HCT116 (cell line): ENCODE measurements around the gene SLC13A3. TPM values are rescaled to one million over a fixed set of nuclear protein-coding genes. Genes with fewer than 3 reads are reported as not detected.

Source experiments
- ATAC-seq: fragments of 200-7000 bp; cut with Tn5 transposase; 2 replicates; pipeline ENCODE4 v1.9.1; 2020; ENCODE audit warnings: mild to moderate bottlenecking, moderate library complexity
- BruUV-seq: library from RNA; stranded (reverse); fragments of 400-500 nt; replicated peaks from 2 replicates; lab custom pipeline; 2021; lab: Mats Ljungman, UMichigan
- CTCF ChIA-PET: fragments of 300-600 bp; sonication (Branson Sonifier 250); formaldehyde crosslinking; loops from one replicate; lab custom pipeline; 2021; ENCODE audit warnings: antibody characterized with exemption; lab: Charles Lee
- POLR2A ChIA-PET: fragments of 300-600, 350-600 bp; sonication (Branson Sonifier 250); formaldehyde crosslinking; loops from one replicate; lab custom pipeline; 2021; ENCODE audit warnings: antibody characterized with exemption; lab: Charles Lee
- RAD21 ChIA-PET, 2 experiments: fragments of 300-600 bp; sonication (Branson Sonifier 250); formaldehyde crosslinking; loops; one replicate each; lab custom pipeline; 2023; ENCODE audit warnings: low total read pairs in 2 of 2; ENCODE audit not compliant: uncharacterized antibody in 2 of 2, unreplicated experiment in 2 of 2, low non-redundant PET in 1 of 2; lab: Charles Lee
- DNase-seq: peaks from one replicate; pipeline ENCODE4 v3.0.0-alpha.2; 2010; ENCODE audit warnings: low read depth, low spot score
- H2AFZ ChIP-seq: fragments of 200-600 bp; shearing (Covaris generic), sonication (generic); 2 replicates; pipeline ENCODE4 v1.6.1; 2017; ENCODE audit warnings: low read depth, mixed run types, mixed read lengths, antibody characterized with exemption, low read length; ENCODE audit not compliant: poor library complexity, severe bottlenecking
- H3K27ac ChIP-seq: 2 replicates; pipeline ENCODE4 v1.5.1; 2012; ENCODE audit warnings: low read depth, low read length
- H3K27me3 ChIP-seq: fragments of 200-600 bp; sonication (generic); 2 replicates; pipeline ENCODE4 v1.6.1; 2016; ENCODE audit warnings: mixed run types, low read length, mixed read lengths; ENCODE audit not compliant: insufficient read depth
- H3K36me3 ChIP-seq, 2 experiments: fragments of 200-500 bp in 1 of 2; fragments of 200-600 bp in 1 of 2; sonication (Bioruptor generic) in 1 of 2; sonication (generic) in 1 of 2; 2 replicates each; pipeline versions ENCODE4 v1.5.1 to v1.6.1; 2014 to 2016; ENCODE audit warnings: low read length in 2 of 2, inconsistent platforms in 1 of 2, mixed read lengths in 1 of 2, mixed run types in 1 of 2; ENCODE audit not compliant: insufficient read depth in 2 of 2, control insufficient read depth in 1 of 2
- H3K4me1 ChIP-seq, 2 experiments: fragments of 200-600 bp in 1 of 2; sonication (generic) in 1 of 2; 2 replicates each; pipeline versions ENCODE4 v1.5.1 to v1.6.1; 2012 to 2017; ENCODE audit warnings: low read length in 2 of 2, inconsistent platforms in 1 of 2, mild to moderate bottlenecking in 1 of 2, mixed read lengths in 1 of 2, mixed run types in 1 of 2, moderate library complexity in 1 of 2; ENCODE audit not compliant: insufficient read depth in 2 of 2, control insufficient read depth in 1 of 2
- H3K4me2 ChIP-seq: fragments of 200-600 bp; sonication (generic); 2 replicates; pipeline ENCODE4 v1.6.1; 2017; ENCODE audit warnings: mixed run types, low read length, mixed read lengths
- H3K4me3 ChIP-seq, 2 experiments: fragments of 200-600 bp in 1 of 2; sonication (generic) in 1 of 2; replicated peaks in 1 of 2; 2 replicates each; pipeline ENCODE4 v1.5.1; 2011 to 2016; ENCODE audit warnings: low read length in 2 of 2, control low read depth in 1 of 2, low read depth in 1 of 2, mild to moderate bottlenecking in 1 of 2, mixed read lengths in 1 of 2, mixed run types in 1 of 2
- H3K79me2 ChIP-seq: fragments of 200-600 bp; sonication (generic); 2 replicates; pipeline ENCODE4 v1.6.1; 2017; ENCODE audit warnings: mild to moderate bottlenecking, mixed run types, low read length, moderate library complexity, mixed read lengths; ENCODE audit not compliant: insufficient read depth
- H3K9ac ChIP-seq: fragments of 200-600 bp; sonication (generic); 2 replicates; pipeline ENCODE4 v1.6.1; 2016; ENCODE audit warnings: low read length, mixed read lengths
- H3K9me2 ChIP-seq: fragments of 200-600 bp; sonication (generic), shearing (Covaris generic); 2 replicates; pipeline ENCODE4 v1.6.1; 2017; ENCODE audit warnings: mixed run types, mild to moderate bottlenecking, moderate library complexity; ENCODE audit not compliant: insufficient read depth
- H3K9me3 ChIP-seq, 2 experiments: fragments of 200-500 bp in 1 of 2; fragments of 200-600 bp in 1 of 2; sonication (Bioruptor generic) in 1 of 2; sonication (generic) in 1 of 2; 2 replicates each; pipeline ENCODE4 v1.6.1; 2014 to 2017; ENCODE audit warnings: low read length in 2 of 2, mixed read lengths in 2 of 2, inconsistent platforms in 1 of 2, low read depth in 1 of 2, mild to moderate bottlenecking in 1 of 2, mixed run types in 1 of 2, moderate library complexity in 1 of 2; ENCODE audit not compliant: control insufficient read depth in 1 of 2, insufficient read depth in 1 of 2
- H4K20me1 ChIP-seq: fragments of 200-600 bp; sonication (generic), shearing (Covaris generic); 2 replicates; pipeline ENCODE4 v1.6.1; 2017; ENCODE audit warnings: mixed run types, mild to moderate bottlenecking, moderate library complexity; ENCODE audit not compliant: insufficient read depth
- ATF3 ChIP-seq: IDR thresholded peaks from 2 replicates; pipeline ENCODE4 v1.6.1; 2012
- CBX3 ChIP-seq: IDR thresholded peaks from 2 replicates; pipeline ENCODE4 v1.6.1; 2012; ENCODE audit warnings: low read depth
- CTCF ChIP-seq, 3 experiments: fragments of 200-600 bp in 1 of 3; sonication (generic) in 1 of 3; IDR thresholded peaks in 2 of 3; conservative IDR thresholded peaks in 1 of 3; 2 replicates each; pipeline ENCODE4 v1.5.1; 2012 to 2017; ENCODE audit warnings: low read depth in 2 of 3, low read length in 2 of 3, antibody characterized with exemption in 1 of 3, borderline replicate concordance in 1 of 3, control low read depth in 1 of 3, mild to moderate bottlenecking in 1 of 3, mixed read lengths in 1 of 3, mixed run types in 1 of 3, moderate library complexity in 1 of 3; ENCODE audit not compliant: insufficient read depth in 1 of 3
- ELF1 ChIP-seq: IDR thresholded peaks from 2 replicates; pipeline ENCODE4 v1.6.1; 2012; ENCODE audit warnings: low read depth, borderline replicate concordance
- EZH2 ChIP-seq: fragments of 200-600 bp; sonication (generic); IDR thresholded peaks from 2 replicates; pipeline ENCODE4 v1.6.1; 2017; ENCODE audit warnings: antibody characterized with exemption, mixed run types
- EZH2phosphoT487 ChIP-seq: fragments of 200-600 bp; IDR thresholded peaks from 2 replicates; pipeline ENCODE4 v1.6.1; 2018; ENCODE audit warnings: antibody characterized with exemption, borderline replicate concordance
- FOSL1 ChIP-seq: IDR thresholded peaks from 2 replicates; pipeline ENCODE4 v1.6.1; 2012; ENCODE audit warnings: low read depth
- POLR2AphosphoS5 ChIP-seq: IDR thresholded peaks from 2 replicates; pipeline ENCODE4 v1.6.1; 2011; ENCODE audit warnings: mild to moderate bottlenecking, low read depth, low read length, moderate library complexity
- RAD21 ChIP-seq: IDR thresholded peaks from 2 replicates; pipeline ENCODE4 v1.6.1; 2012; ENCODE audit warnings: low read depth, mild to moderate bottlenecking
- REST ChIP-seq: IDR thresholded peaks from 2 replicates; pipeline ENCODE4 v1.6.1; 2012; ENCODE audit warnings: low read depth
- SIN3A ChIP-seq: IDR thresholded peaks from 2 replicates; pipeline ENCODE4 v1.6.1; 2012; ENCODE audit warnings: low read depth
- SP1 ChIP-seq: IDR thresholded peaks from 2 replicates; pipeline ENCODE4 v1.6.1; 2012; ENCODE audit warnings: low read depth
- SRF ChIP-seq: IDR thresholded peaks from 2 replicates; pipeline ENCODE4 v1.6.1; 2012; ENCODE audit warnings: low read depth
- YY1 ChIP-seq: IDR thresholded peaks from 2 replicates; pipeline ENCODE4 v1.6.1; 2011; ENCODE audit warnings: low read length, low read depth, moderate library complexity, mild to moderate bottlenecking; ENCODE audit not compliant: insufficient replicate concordance; ENCODE audit errors: extremely low read depth
- ZBTB33 ChIP-seq: IDR thresholded peaks from 2 replicates; pipeline ENCODE4 v1.6.1; 2011; ENCODE audit warnings: mild to moderate bottlenecking, low read length, moderate library complexity; ENCODE audit not compliant: insufficient replicate concordance; ENCODE audit errors: extremely low read depth
- ZFX ChIP-seq: fragments of 450-650 bp; IDR thresholded peaks from 2 replicates; pipeline ENCODE4 v1.6.1; 2017
- ZNF274 ChIP-seq: fragments of 200-500 bp; sonication (Bioruptor generic); IDR thresholded peaks from 2 replicates; pipeline ENCODE4 v1.6.1; 2014; ENCODE audit warnings: mild to moderate bottlenecking, low read depth, low read length, inconsistent platforms
- intact Hi-C: fragments of 100-400 bp; cut with micrococcal nuclease; formaldehyde crosslinking; loops from 2 replicates; pipeline ENCODE4 v1.10.0; 2022
- total RNA-seq: library from RNA; stranded (reverse); gene quantifications from one replicate; pipeline ENCODE4 v1.2.1, GENCODE V29; 2021; ENCODE audit not compliant: unreplicated experiment

Gene SLC13A3
- total RNA-seq, 1 experiment from 2014 or later = not detected

- CTCF ChIA-PET = no interaction called here
- RAD21 ChIA-PET = no interaction called here
- BruUV-seq = no TSS peak
- Histone ChIP-seq H3K36me3 (no peaks in the 10 kb centered on the region), H3K9me3 (no peaks in the 10 kb centered on the region), H3K4me2 (no peak overlapping the region), H3K27ac (no peak overlapping the region), H3K79me2 (no peaks in the 10 kb centered on the region), H3K9me2 (no peaks in the 10 kb centered on the region), H4K20me1 (no peaks in the 10 kb centered on the region), H3K4me1 (no peaks in the 10 kb centered on the region; a peak in 1 of 4 replicates), H3K27me3 (no peaks in the 10 kb centered on the region), H3K4me3 (no peak overlapping the region), H2AFZ (no peak overlapping the region), H3K9ac (no peak overlapping the region)
- TF ChIP-seq ATF3 (no peak), REST (no peak), EZH2phosphoT487 (no peak), ELF1 (no peak), SP1 (no peak), ZFX (no peak), FOSL1 (no peak), EZH2 (no peak), SRF (no peak), RAD21 (no peak), CBX3 (no peak), CTCF (IDR thresholded peaks at IDR 0.05 in 2 of 3, conservative IDR thresholded peaks at IDR 0.05 in 1 of 3; ENCODE audit: borderline replicate concordance in 1 of 3, insufficient read depth in 1 of 3, low read depth in 2 of 3, low read length in 2 of 3) (no peak), ZNF274 (no peak), ZBTB33 (no peak), SIN3A (no peak), YY1 (no peak), POLR2AphosphoS5 (no peak)
- intact Hi-C loops = no loop called here
- POLR2A ChIA-PET = no interaction called here
- DNase-seq (no peak), ATAC-seq (no peak)
Observed at GRCh38 chr20:46637020-46637419, 14.2 kb downstream of the SLC13A3 start.
